HepG2 (cell line): ENCODE measurements around the gene PCCB. TPM values are rescaled to one million over a fixed set of nuclear protein-coding genes. Genes with fewer than 3 reads are reported as not detected.

ENCODE experiments used
- ATRX ChIP-seq: sonication (generic); formaldehyde crosslinking; IDR thresholded peaks from 2 replicates; pipeline ENCODE4 v1.4.0; 2020; ENCODE audit warnings: missing genetic modification reagents, borderline replicate concordance
- ERF ChIP-seq: IDR thresholded peaks from 2 replicates; pipeline ENCODE4 v1.6.1; 2018; ENCODE audit warnings: missing biosample characterization, missing genetic modification reagents
- KAT2B ChIP-seq: fragments of 150-350 bp; IDR thresholded peaks from 2 replicates; pipeline ENCODE4 v1.6.1; 2014; ENCODE audit warnings: low read depth, low read length, borderline replicate concordance
- KLF16 ChIP-seq, 2 experiments: sonication (generic) in 1 of 2; formaldehyde crosslinking in 1 of 2; IDR thresholded peaks; 2 replicates each; pipeline versions ENCODE4 v1.6.1 to v1.8.0; 2016 to 2023; ENCODE audit warnings: missing genetic modification reagents in 2 of 2, missing compliant biosample characterization in 1 of 2
- KMT2A ChIP-seq: sonication (generic); formaldehyde crosslinking; IDR thresholded peaks from 2 replicates; pipeline ENCODE4 v1.4.0; 2020; ENCODE audit warnings: missing genetic modification reagents
- NR2F2 ChIP-seq: IDR thresholded peaks from 2 replicates; pipeline ENCODE4 v1.6.1; 2012; ENCODE audit warnings: low read depth, inconsistent platforms, borderline replicate concordance
- NR2F6 ChIP-seq, 2 experiments: IDR thresholded peaks; 2 replicates each; pipeline ENCODE4 v1.6.1; 2016; ENCODE audit warnings: antibody characterized with exemption in 1 of 2, mild to moderate bottlenecking in 1 of 2
- POLR2AphosphoS5 ChIP-seq: IDR thresholded peaks from 2 replicates; pipeline ENCODE4 v1.6.1; 2012; ENCODE audit warnings: low read depth, low read length
- RXRA ChIP-seq: sonication (generic); formaldehyde crosslinking; IDR thresholded peaks from 2 replicates; pipeline ENCODE4 v1.5.1; 2020; ENCODE audit warnings: missing genetic modification reagents
- SNAI1 ChIP-seq: sonication (generic); formaldehyde crosslinking; IDR thresholded peaks from 2 replicates; pipeline ENCODE4 v1.5.0; 2020; ENCODE audit warnings: mild to moderate bottlenecking, missing genetic modification reagents, borderline replicate concordance
- SNAPC2 ChIP-seq: sonication (generic); formaldehyde crosslinking; IDR thresholded peaks from 2 replicates; pipeline ENCODE4 v1.8.1; 2022; ENCODE audit warnings: mild to moderate bottlenecking, missing genetic modification reagents
- SPEN ChIP-seq: sonication (generic); formaldehyde crosslinking; IDR thresholded peaks from 2 replicates; pipeline ENCODE4 v1.5.1; 2020; ENCODE audit warnings: low read depth, mild to moderate bottlenecking, missing genetic modification reagents
- U2AF2 ChIP-seq: fragments of 200-400 bp; formaldehyde crosslinking; IDR thresholded peaks from 2 replicates; pipeline ENCODE4 v1.6.1; 2017; ENCODE audit warnings: low read depth, mild to moderate bottlenecking, low read length
- USF2 ChIP-seq, 2 experiments: sonication (generic) in 1 of 2; formaldehyde crosslinking in 1 of 2; IDR thresholded peaks; 2 replicates each; pipeline versions ENCODE4 v1.5.1 to v1.6.1; 2011 to 2020; ENCODE audit warnings: borderline replicate concordance in 1 of 2, low read depth in 1 of 2, low read length in 1 of 2, mild to moderate bottlenecking in 1 of 2, missing genetic modification reagents in 1 of 2, moderate library complexity in 1 of 2
- ZBED4 ChIP-seq: sonication (generic); formaldehyde crosslinking; IDR thresholded peaks from 2 replicates; pipeline ENCODE4 v1.4.0; 2020; ENCODE audit warnings: missing genetic modification reagents, borderline replicate concordance
- ZBTB7A ChIP-seq: sonication (generic); formaldehyde crosslinking; IDR thresholded peaks from 2 replicates; pipeline ENCODE4 v1.8.0; 2022; ENCODE audit warnings: mild to moderate bottlenecking, missing genetic modification reagents
- ZFP1 ChIP-seq: IDR thresholded peaks from 2 replicates; pipeline ENCODE4 v1.6.1; 2016
- ZNF512 ChIP-seq: sonication (generic); formaldehyde crosslinking; IDR thresholded peaks from 2 replicates; pipeline ENCODE4 v1.4.0; 2020; ENCODE audit warnings: mild to moderate bottlenecking, missing genetic modification reagents
- ZNF589 ChIP-seq: sonication (generic); formaldehyde crosslinking; conservative IDR thresholded peaks from 2 replicates; pipeline ENCODE4 v1.8.0; 2022; ENCODE audit warnings: mild to moderate bottlenecking, moderate library complexity, missing genetic modification reagents
- ZNF678 ChIP-seq: sonication (generic); formaldehyde crosslinking; IDR thresholded peaks from 2 replicates; pipeline ENCODE4 v1.4.0; 2020; ENCODE audit warnings: mild to moderate bottlenecking, missing genetic modification reagents
- ZNF713 ChIP-seq: sonication (generic); formaldehyde crosslinking; IDR thresholded peaks from 2 replicates; pipeline ENCODE4 v1.4.0; 2020; ENCODE audit warnings: mild to moderate bottlenecking, missing genetic modification reagents
- ZSCAN31 ChIP-seq: sonication (generic); formaldehyde crosslinking; IDR thresholded peaks from 2 replicates; pipeline ENCODE4 v1.5.0; 2020; ENCODE audit warnings: low read depth, mild to moderate bottlenecking, missing genetic modification reagents
- polyA plus RNA-seq, 8 experiments: library from polyadenylated mRNA; depleted of rRNA in 3 of 8; stranded (reverse) in 7 of 8; unstranded in 1 of 8; fragments of >200 nt; fragmentation: Illumina TruSeq in 4 of 8; extraction: Trizol in 4 of 8; gene quantifications; 2 replicates each; pipeline versions ENCODE4 v1.2.1 to v1.2.3, GENCODE V29; 2011 to 2016; ENCODE audit warnings: low read depth in 4 of 8, missing spikeins in 1 of 8, mixed read lengths in 1 of 8; ENCODE audit not compliant: insufficient read depth in 1 of 8
- total RNA-seq, 5 experiments: library from RNA; depleted of rRNA; stranded (reverse); fragments of >200 nt; fragmentation: Illumina TruSeq; extraction: Trizol; gene quantifications; 2 replicates each; pipeline ENCODE4 v1.2.3, GENCODE V29; 2016; ENCODE audit warnings: low read depth in 1 of 5

PCCB gene
- total and polyA plus RNA-seq, 2 of the 13 experiments (the other 11 are each of a cell fraction or from before 2014, with no cell fraction given) = 84.1 to 88.7 TPM

- TF ChIP-seq USF2 (IDR thresholded peaks at IDR 0.05; ENCODE audit: low read depth, low read length) (no peak), USF2 (CRISPR knock-in tag; IDR thresholded peaks at IDR 0.05; ENCODE audit: borderline replicate concordance) (no peak; the same call in 1 of the 2 replicates), ZSCAN31 (CRISPR knock-in tag) (peak; percentile 80; the same call in 1 of the 2 replicates), ZNF678 (CRISPR knock-in tag) (no peak), ATRX (CRISPR knock-in tag) (no peak), RXRA (CRISPR knock-in tag) (peak; percentile 70; the same call in 1 of the 2 replicates), KMT2A (CRISPR knock-in tag) (no peak; the same call in 1 of the 2 replicates), NR2F6 (IDR thresholded peaks at IDR 0.05) (no peak), NR2F6 (CRISPR knock-in tag; IDR thresholded peaks at IDR 0.05) (no peak), KLF16 (CRISPR knock-in tag; IDR thresholded peaks at IDR 0.05) (peak in 1 of 2 experiments; percentile 58; a peak in 1 of 4 replicates), U2AF2 (no peak), ZNF512 (CRISPR knock-in tag) (0 out of 2 replicates have a peak, but pooled peaks have one; percentile 45), NR2F2 (0 out of 2 replicates have a peak, but pooled peaks have one; percentile 10), ZBED4 (no peak), SNAI1 (CRISPR knock-in tag) (no peak), KAT2B (no peak), ZNF713 (CRISPR knock-in tag) (peak; percentile 88; the same call in 1 of the 2 replicates), SPEN (CRISPR knock-in tag) (peak; percentile 70; the same call in 1 of the 2 replicates), ZNF589 (no peak), ZBTB7A (CRISPR knock-in tag) (peak; percentile 89), POLR2AphosphoS5 (peak; percentile 76), ERF (0 out of 2 replicates have a peak, but pooled peaks have one; percentile 75), SNAPC2 (CRISPR knock-in tag) (no peak), ZFP1 (CRISPR knock-in tag) (no peak)
These were observed at the start of gene PCCB (continued) for GRCh38 chr3:136250059-136250902.
